Measurements from ENCODE around the gene EXO5.
"Not testable (repeated sequence)": the region's sequence is repeated elsewhere in the genome, so short reads cannot be mapped to it uniquely, and the experiment has no call there.

The EXO5 gene

DNA sequence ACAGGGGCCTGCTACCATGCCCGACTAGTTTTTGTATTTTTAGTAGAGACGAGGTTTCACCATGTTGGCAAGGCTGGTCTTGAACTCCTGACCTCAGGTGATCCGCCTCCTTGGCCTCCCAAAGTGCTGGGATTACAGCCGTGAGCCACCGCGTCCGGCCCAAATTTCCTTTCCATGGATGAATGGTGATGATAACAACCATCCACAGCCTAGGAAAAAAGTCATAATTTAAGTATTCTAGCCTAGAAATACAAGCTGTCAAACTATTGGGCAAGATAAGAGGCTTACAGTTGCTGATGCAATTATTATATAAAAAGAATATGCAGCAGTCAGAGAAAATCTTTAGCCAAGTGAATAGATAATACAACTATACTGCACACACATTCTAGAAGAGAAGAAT is 46.2 kb downstream of the EXO5 start:
- DNase-seq: not testable (repeated sequence)

DNA sequence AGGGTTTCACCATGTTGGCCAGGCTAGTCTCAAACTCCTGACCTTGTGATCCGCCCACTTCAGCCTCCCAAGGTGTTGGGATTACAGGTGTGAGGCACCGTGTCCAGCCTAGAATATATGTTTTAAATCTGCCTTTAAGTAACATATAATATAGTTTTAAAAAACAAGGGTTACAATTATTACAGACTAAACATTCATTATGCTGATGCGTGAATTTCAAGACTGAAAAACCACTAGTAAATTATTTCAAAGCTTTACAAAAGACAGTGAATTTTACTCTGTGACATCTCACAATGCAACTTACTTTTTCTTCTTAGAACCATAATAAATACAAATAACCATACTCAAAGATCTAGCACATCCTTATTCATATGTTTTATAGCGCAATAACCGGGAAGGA is 47.6 kb downstream of the EXO5 start:
- DNase-seq: no peak

DNA sequence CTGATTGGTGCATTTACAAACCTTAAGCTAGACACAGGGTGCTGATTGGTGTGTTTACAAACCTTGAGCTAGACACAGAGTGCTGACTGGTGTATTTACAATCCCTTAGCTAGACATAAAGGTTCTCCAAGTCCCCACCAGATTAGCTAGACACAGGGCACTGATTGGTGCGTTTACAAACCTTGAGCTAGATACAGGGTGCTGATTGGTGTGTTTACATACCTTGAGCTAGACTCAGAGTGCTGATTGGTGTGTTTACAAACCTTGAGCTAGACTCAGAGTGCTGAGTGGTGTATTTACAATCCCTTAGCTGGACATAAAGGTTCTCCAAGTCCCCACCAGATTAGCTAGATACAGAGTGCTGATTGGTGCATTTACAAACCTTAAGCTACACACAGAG is 49.7 kb downstream of the EXO5 start:
- DNase-seq: not testable (repeated sequence)

DNA sequence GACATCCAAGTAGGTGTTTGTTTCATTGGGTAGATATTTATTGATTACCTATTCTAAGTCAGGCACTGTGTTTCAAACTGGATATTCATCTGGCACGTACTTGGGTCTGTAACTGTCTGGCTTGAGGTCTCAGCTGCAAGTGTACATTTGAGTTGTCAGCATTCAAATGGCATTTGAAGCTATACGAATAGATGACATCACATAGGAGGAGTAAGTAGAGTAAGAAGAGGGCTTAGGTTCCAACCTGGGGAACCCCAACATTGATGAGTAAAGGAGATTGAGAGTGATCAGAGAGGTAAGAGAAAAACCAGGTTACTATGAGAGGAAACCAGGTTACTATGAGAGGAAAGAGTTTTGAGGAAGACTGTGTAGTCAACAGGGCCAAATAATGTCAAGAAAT is 53.6 kb downstream of the EXO5 start:
- DNase-seq: no peak

DNA sequence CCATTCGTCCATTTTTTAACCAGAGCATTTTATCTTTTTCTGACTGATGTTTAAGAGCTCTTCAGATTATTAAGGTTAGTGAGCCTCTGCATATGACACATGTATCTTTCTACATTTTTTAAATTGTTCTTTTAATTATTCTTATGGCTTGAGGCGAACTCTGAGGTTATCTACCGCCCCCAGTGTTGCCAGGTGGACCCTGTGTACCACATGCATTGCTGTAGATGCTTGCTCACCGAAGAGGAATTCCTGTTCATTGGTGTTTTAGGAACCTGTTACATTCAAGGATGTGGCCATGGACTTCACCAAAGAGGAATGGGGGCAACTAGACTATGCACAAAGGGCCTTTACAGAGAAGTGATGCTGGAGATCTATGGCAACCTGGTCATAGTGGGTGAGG is 54.7 kb downstream of the EXO5 start:
- no peak for DNase-seq

DNA sequence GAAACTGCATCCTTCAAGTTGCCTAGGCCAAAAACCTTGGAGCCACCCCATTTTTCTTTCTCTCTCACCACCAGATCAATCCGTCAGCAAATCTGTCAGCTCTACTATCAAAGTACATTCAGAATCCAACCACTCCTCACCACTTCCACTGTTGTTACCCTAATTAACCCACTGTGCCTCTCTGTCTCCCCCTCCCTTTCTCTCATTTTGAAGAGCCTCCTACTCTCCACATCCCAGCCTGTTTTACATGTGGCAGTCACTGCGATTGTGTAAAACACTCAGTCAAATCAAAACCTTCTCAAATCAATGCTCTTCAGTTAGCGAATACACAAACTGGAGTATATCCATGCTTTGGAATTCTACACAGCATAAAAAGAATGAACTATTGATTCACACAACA is 55.9 kb downstream of the EXO5 start:
- DNase-seq: no peak

DNA sequence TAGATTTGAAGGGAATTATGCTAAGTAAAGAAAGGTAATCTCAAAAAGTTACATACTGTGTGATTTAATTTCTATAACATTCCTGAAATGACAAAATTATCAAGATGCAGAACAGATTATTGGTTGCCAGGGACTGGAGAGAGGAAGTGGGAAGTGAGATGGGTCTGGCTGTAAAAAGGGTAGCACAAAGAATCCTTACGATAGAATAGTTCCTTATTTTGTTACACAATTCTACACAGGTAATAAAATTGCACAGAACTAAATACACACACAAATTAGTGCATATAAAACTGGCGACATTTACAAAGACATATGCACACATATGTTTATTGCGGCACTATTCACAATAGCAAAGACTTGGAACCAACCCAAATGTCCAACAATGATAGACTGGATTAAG is 56.3 kb downstream of the EXO5 start:
- DNase-seq: no peak
